Ovary (tissue), 9 donors: ENCODE results near the gene SLU7. TPM values are rescaled to one million over a fixed set of nuclear protein-coding genes. Genes with fewer than 3 reads are reported as not detected.

Source experiments
- DNase-seq, 5 donors: peaks; one replicate each; pipeline ENCODE4 v3.0.0-alpha.2; 2019 to 2020
- H3K27ac ChIP-seq, 2 donors: fragments of 200-600 bp; one replicate each; pipeline versions ENCODE4 v1.5.1 to v1.8.0; 2019 to 2022
- H3K27me3 ChIP-seq: fragments of 200-600 bp; one replicate; pipeline ENCODE4 v1.8.0; 2022
- H3K36me3 ChIP-seq: fragments of 200-600 bp; sonication (generic); one replicate; pipeline ENCODE4 v1.5.1; 2019
- H3K4me1 ChIP-seq: one replicate; pipeline ENCODE4 v1.8.1; 2013; ENCODE audit warnings: mild to moderate bottlenecking, moderate library complexity; ENCODE audit not compliant: insufficient read depth
- H3K4me3 ChIP-seq: fragments of 200-600 bp; sonication (generic); one replicate; pipeline ENCODE4 v1.5.1; 2017
- H3K9me3 ChIP-seq, 2 donors: fragments of 200-600 bp in 1 of 2; sonication (generic) in 1 of 2; one replicate each; pipeline versions ENCODE4 v1.5.1 to v1.8.1; 2013 to 2019; ENCODE audit warnings: mild to moderate bottlenecking in 1 of 2, moderate library complexity in 1 of 2
- CTCF ChIP-seq, 3 donors: fragments of 450-650 bp in 2 of 3; fragments of 200-600 bp in 1 of 3; IDR thresholded peaks; one replicate each; pipeline versions ENCODE4 v1.5.1 to v1.8.0; 2016 to 2022; ENCODE audit warnings: antibody characterized with exemption in 3 of 3, mild to moderate bottlenecking in 1 of 3
- EP300 ChIP-seq: sonication (generic); formaldehyde crosslinking; IDR thresholded peaks from one replicate; pipeline ENCODE4 v1.6.1; 2017; ENCODE audit warnings: antibody characterized with exemption
- POLR2A ChIP-seq: fragments of 450-650 bp; IDR thresholded peaks from one replicate; pipeline ENCODE4 v1.6.1; 2017; ENCODE audit warnings: antibody characterized with exemption, mild to moderate bottlenecking, moderate library complexity
- WGBS, 3 donors: extraction: QIAGEN DNeasy Blood & Tissue Kit in 1 of 3; methylation state at CpG; one replicate each; pipeline versions ENCODE4 v1.1.5 to v1.1.7; 2013 to 2017; 5-methylcytosine and 5-hydroxymethylcytosine counted together
- intact Hi-C, 4 donors: fragments of 100-400 bp; cut with DNase I; formaldehyde crosslinking; loops; one replicate each; pipeline versions ENCODE4 v1.11.0 to v1.15.1; 2022 to 2023
- polyA plus RNA-seq, 2 donors: library from polyadenylated mRNA; stranded (reverse); fragments of 200-250 nt in 1 of 2; fragments of 350-450 nt in 1 of 2; fragmentation: Illumina TruSeq in 1 of 2; extraction: RNeasy Lipid Tissue Mini Kit (QIAGEN cat#74804) in 1 of 2; gene quantifications; one replicate each; pipeline ENCODE4 v1.2.3, GENCODE V29; 2013 to 2014
- total RNA-seq, 7 donors: library from RNA; depleted of rRNA in 2 of 7; stranded (reverse); fragments of >200 nt in 2 of 7; fragmentation: NEBNext Ultra II Directional in 3 of 7; extraction: Animal tissue kit (Norgen Biotek cat#: 25700) in 3 of 7; gene quantifications; one replicate each; pipeline versions ENCODE4 v1.1.0 to v1.2.4, GENCODE V29; 2016 to 2023
- donor health status: DM: no; HTN: no; CAD: no; lungs with moderate emphysema.
- donor health status: DM: no; HTN: no; CAD: no.
- donor health status: Bipolar disorder and iron deficiency.
- donor health status: DM: yes; HTN: yes; CAD: no.
- donor health status: DM: no; HTN: no; CAD: no.
- donor health status: DM: yes; HTN: yes; CAD: no.

SLU7 gene
- total and polyA plus RNA-seq, 9 donors: 25.8 to 53.7 (median 32.5) TPM

DNA sequence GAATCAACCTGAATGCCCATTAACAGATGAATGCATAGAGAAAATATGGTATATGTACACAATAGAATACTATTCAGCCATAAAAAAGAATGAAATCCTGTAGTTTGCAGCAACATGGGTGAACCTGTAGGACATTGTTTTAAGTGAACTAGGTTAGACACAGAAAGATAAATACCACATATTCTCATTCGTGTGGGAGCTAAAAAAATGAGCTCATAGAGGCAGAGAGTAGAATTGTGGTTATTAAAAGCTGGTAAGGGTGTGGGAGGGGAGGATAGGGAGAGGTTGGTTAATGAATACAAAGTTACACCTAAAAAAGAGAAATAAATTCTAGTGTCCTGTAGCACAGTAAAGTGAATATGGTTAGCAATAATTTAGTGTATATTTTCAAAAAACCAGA, 26.3 kb upstream of the SLU7 start:
- no peak overlapping the region for H3K27ac ChIP-seq
- H3K36me3 ChIP-seq: no peaks in the 10 kb centered on the region
- 58 to 78% (median 61%) methylated on average over 1 of the region's 1 CpG for WGBS, 3 donors
- no peaks in the 10 kb centered on the region for H3K9me3 ChIP-seq
- intact Hi-C loops: no loop called here
- H3K4me3 ChIP-seq: no peak overlapping the region
- H3K27me3 ChIP-seq: no peaks in the 10 kb centered on the region
- no peak for TF ChIP-seq POLR2A
- DNase-seq: no peak
- H3K4me1 ChIP-seq: no peaks in the 10 kb centered on the region

GRCh38 chr5:160444407-160444806, 25.5 kb upstream of the SLU7 start:
- intact Hi-C loops: no loop called here
- 69 to 80% (median 71%) methylated on average over 1 of the region's 1 CpG for WGBS, 3 donors
- TF ChIP-seq CTCF (IDR thresholded peaks at IDR 0.05) (no peak), POLR2A (no peak), EP300 (no peak)
- no peaks in the 10 kb centered on the region for H3K9me3 ChIP-seq
- H3K4me1 ChIP-seq: no peaks in the 10 kb centered on the region
- H3K36me3 ChIP-seq: no peaks in the 10 kb centered on the region
- no peak overlapping the region for H3K27ac ChIP-seq
- H3K4me3 ChIP-seq: no peak overlapping the region
- no peak for DNase-seq
- no peaks in the 10 kb centered on the region for H3K27me3 ChIP-seq

- H3K9me3 ChIP-seq: no peaks in the 10 kb centered on the region
- no peaks in the 10 kb centered on the region for H3K27me3 ChIP-seq
- H3K27ac ChIP-seq: no peak overlapping the region
- no peak for DNase-seq
- no peaks in the 10 kb centered on the region for H3K36me3 ChIP-seq
- H3K4me3 ChIP-seq: no peak overlapping the region
- no peak for TF ChIP-seq EP300
- intact Hi-C loops: no loop called here
- no peaks in the 10 kb centered on the region for H3K4me1 ChIP-seq
- 81 to 85% (median 84%) methylated on average over 4 of the region's 4 CpGs for WGBS, 3 donors
These were observed 24.0 kb upstream of the SLU7 start for GRCh38 chr5:160442824-160443431.

- H3K4me1 ChIP-seq: no peaks in the 10 kb centered on the region
- TF ChIP-seq EP300: no peak
- TF ChIP-seq POLR2A: no peak
- TF ChIP-seq CTCF (IDR thresholded peaks at IDR 0.05): no peak
- intact Hi-C loops: no loop called here
- no peak for DNase-seq
- H3K27me3 ChIP-seq: no peaks in the 10 kb centered on the region
- H3K27ac ChIP-seq: no peak overlapping the region
- H3K36me3 ChIP-seq: no peaks in the 10 kb centered on the region
- WGBS, 3 donors: 15 to 54% (median 54%) methylated on average over 1 of the region's 1 CpG
- no peaks in the 10 kb centered on the region for H3K9me3 ChIP-seq
- H3K4me3 ChIP-seq: no peak overlapping the region
These were observed 22.5 kb upstream of the SLU7 start for GRCh38 chr5:160441311-160441781.

- intact Hi-C loops: no loop called here
- peak overlapping the region; percentile 33 for H3K4me3 ChIP-seq
- DNase-seq: peak; percentile 61 to 86 (median 81)
- H3K36me3 ChIP-seq: no peaks in the 10 kb centered on the region
- no peaks in the 10 kb centered on the region for H3K9me3 ChIP-seq
- no peaks in the 10 kb centered on the region for H3K4me1 ChIP-seq
- no peaks in the 10 kb centered on the region for H3K27me3 ChIP-seq
- WGBS, 3 donors: 0 to 2% (median 0%) methylated on average over 11 of the region's 11 CpGs
- TF ChIP-seq CTCF (IDR thresholded peaks at IDR 0.05) (peak; percentile 74 to 90 (median 76)), EP300 (no peak)
- H3K27ac ChIP-seq: no peak overlapping the region
These were observed 20.3 kb upstream of the SLU7 start for GRCh38 chr5:160439205-160439600.
